ENCODE measurements around the gene PTTG2. TPM values are rescaled to one million over a fixed set of nuclear protein-coding genes. Genes with fewer than 3 reads are reported as not detected.

The PTTG2 gene
- total and polyA plus RNA-seq, 2 experiments from 2014 or later: 1.1 TPM; not detected in 1

DNA sequence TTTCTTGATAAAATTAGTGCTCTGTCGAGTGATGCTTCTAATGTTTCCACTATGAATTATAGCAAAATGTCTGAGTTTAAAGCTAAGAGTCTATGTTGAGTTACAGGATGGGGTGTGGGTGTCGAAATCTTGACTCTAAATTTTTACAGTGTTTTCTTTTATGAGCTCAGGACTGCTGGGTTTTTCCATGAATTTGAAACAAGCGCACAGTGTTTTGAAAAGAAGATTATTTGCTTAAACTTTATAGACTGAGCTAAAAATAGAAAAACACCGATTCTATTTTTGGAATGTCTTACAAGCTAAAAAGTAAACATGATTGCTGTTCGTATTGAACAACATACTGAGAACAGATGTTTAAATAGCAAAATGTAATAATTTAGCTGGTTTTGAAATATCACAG lies 7.5 kb downstream of the PTTG2 start:
- Histone ChIP-seq H3K79me2 (replicated peaks; ENCODE audit: insufficient read depth) (no peaks in the 10 kb centered on the region), H3K4me3 (no peak overlapping the region), H3K9me2 (ENCODE audit: insufficient read depth) (peaks cover 7% of the 10 kb centered on the region; the same call in 1 of the 2 replicates), H3K27me3 (ENCODE audit: insufficient read depth) (no peaks in the 10 kb centered on the region), H3K4me1 (ENCODE audit: insufficient read depth) (no peaks in the 10 kb centered on the region), H2AFZ (no peak overlapping the region), H4K20me1 (replicated peaks; ENCODE audit: insufficient read depth) (no peaks in the 10 kb centered on the region), H3K27ac (ENCODE audit: low read depth) (no peak overlapping the region), H3K36me3 (ENCODE audit: insufficient read depth) (no peaks in the 10 kb centered on the region), H3K4me2 (no peak overlapping the region), H3F3A (replicated peaks; ENCODE audit: low read depth) (no peaks in the 10 kb centered on the region)
- H3K27ac Mint-ChIP-seq: no peak overlapping the region
- H3K4me1 Mint-ChIP-seq: no peaks in the 10 kb centered on the region; the same call in 2 of the 3 replicates
- H3K36me3 Mint-ChIP-seq (ENCODE audit: low read depth): peaks cover 5% of the 10 kb centered on the region; the same call in 1 of the 3 replicates
- no peak for ATAC-seq
- H3K27me3 Mint-ChIP-seq (ENCODE audit: insufficient read depth, low read depth, poor library complexity): peaks cover 3% of the 10 kb centered on the region
- DNase-seq (ENCODE audit: low spot score): no peak
- peaks cover 14% of the 10 kb centered on the region for H3K9me3 Mint-ChIP-seq
- TF ChIP-seq EZH2 (IDR thresholded peaks at IDR 0.05; ENCODE audit: low read depth, unreplicated experiment): no peak
- no peak for TF ChIP-seq STAT1 (IDR thresholded peaks at IDR 0.05; ENCODE audit: unreplicated experiment)
- no peak for TF ChIP-seq CREB1 (CRISPR knock-in tag; IDR thresholded peaks at IDR 0.05; ENCODE audit: low read depth)
- TF ChIP-seq POLR2AphosphoS5 (IDR thresholded peaks at IDR 0.05; ENCODE audit: low read depth): no peak
- TF ChIP-seq ZNF331 (CRISPR knock-in tag; IDR thresholded peaks at IDR 0.05; ENCODE audit: low read depth): no peak
- no peak overlapping the region for H3K4me3 Mint-ChIP-seq

DNA sequence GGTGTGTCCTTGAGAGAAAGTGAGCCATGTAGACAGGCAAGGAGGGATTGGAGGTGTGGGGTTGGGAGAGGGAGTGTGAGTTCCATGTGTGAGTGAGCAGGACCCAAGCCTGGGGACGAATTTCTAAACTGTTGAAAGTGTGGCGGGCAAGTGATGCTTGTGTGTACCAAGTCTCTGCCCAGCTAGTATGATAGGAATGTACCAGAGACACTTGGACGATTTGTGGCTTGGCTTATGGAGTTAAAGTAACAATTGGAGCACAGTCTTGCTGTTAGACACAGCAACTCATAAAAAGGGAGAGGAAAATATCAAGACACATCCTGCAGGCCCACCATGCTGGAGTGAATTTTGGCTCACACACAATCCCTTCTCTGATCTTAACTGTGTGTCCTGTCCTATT lies 8.5 kb downstream of the PTTG2 start:
- Mint-ChIP-seq H3K36me3 (ENCODE audit: low read depth) (peaks cover 5% of the 10 kb centered on the region; the same call in 1 of the 3 replicates), H3K4me1 (no peaks in the 10 kb centered on the region; the same call in 2 of the 3 replicates), H3K4me3 (no peak overlapping the region), H3K9me3 (peaks cover 14% of the 10 kb centered on the region), H3K27me3 (ENCODE audit: insufficient read depth, low read depth, poor library complexity) (peaks cover 3% of the 10 kb centered on the region), H3K27ac (no peak overlapping the region)
- H2AFZ ChIP-seq: no peak overlapping the region
- peaks cover 7% of the 10 kb centered on the region; the same call in 1 of the 2 replicates for H3K9me2 ChIP-seq (ENCODE audit: insufficient read depth)
- no peak overlapping the region for H3K4me2 ChIP-seq
- H3K79me2 ChIP-seq (replicated peaks; ENCODE audit: insufficient read depth): no peaks in the 10 kb centered on the region
- H3K27ac ChIP-seq (ENCODE audit: low read depth): no peak overlapping the region
- no peaks in the 10 kb centered on the region for H3K4me1 ChIP-seq (ENCODE audit: insufficient read depth)
- H3K36me3 ChIP-seq (ENCODE audit: insufficient read depth): no peaks in the 10 kb centered on the region
- DNase-seq (ENCODE audit: low spot score) (no peak), ATAC-seq (no peak)
- TF ChIP-seq EZH2 (IDR thresholded peaks at IDR 0.05; ENCODE audit: low read depth, unreplicated experiment) (no peak), ZNF114 (CRISPR knock-in tag; IDR thresholded peaks at IDR 0.05) (no peak), ZNF331 (CRISPR knock-in tag; IDR thresholded peaks at IDR 0.05; ENCODE audit: low read depth) (no peak)
- no peaks in the 10 kb centered on the region for H4K20me1 ChIP-seq (replicated peaks; ENCODE audit: insufficient read depth)
- no peak overlapping the region for H3K4me3 ChIP-seq
- no peaks in the 10 kb centered on the region for H3F3A ChIP-seq (replicated peaks; ENCODE audit: low read depth)
- H3K27me3 ChIP-seq (ENCODE audit: insufficient read depth): no peaks in the 10 kb centered on the region

DNA sequence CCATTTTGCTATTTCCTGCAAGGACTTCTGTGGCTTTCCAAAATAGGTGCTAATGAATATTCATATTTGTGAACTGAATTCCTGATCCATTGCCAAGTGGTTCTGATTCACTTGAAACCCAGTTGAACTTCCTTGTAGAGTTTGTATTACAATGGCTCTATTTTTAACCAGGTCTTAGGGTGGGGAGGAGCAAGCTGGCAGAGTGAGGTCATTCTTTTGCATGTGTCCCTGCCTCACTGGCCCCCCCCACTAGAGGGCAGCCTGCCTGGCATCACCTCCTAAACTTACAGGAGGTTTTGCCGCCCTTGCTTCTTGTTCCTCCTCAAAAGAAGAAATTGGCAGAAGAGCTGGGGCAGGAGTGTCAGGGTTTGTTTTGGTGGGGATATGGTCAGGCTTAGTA lies 10.5 kb downstream of the PTTG2 start:
- TF ChIP-seq EZH2 (IDR thresholded peaks at IDR 0.05; ENCODE audit: low read depth, unreplicated experiment) (no peak), CREB1 (CRISPR knock-in tag; IDR thresholded peaks at IDR 0.05; ENCODE audit: low read depth) (0 out of 2 replicates have a peak, but pooled peaks have one; percentile 16)
- TF ChIP-seq, protein P1, sequence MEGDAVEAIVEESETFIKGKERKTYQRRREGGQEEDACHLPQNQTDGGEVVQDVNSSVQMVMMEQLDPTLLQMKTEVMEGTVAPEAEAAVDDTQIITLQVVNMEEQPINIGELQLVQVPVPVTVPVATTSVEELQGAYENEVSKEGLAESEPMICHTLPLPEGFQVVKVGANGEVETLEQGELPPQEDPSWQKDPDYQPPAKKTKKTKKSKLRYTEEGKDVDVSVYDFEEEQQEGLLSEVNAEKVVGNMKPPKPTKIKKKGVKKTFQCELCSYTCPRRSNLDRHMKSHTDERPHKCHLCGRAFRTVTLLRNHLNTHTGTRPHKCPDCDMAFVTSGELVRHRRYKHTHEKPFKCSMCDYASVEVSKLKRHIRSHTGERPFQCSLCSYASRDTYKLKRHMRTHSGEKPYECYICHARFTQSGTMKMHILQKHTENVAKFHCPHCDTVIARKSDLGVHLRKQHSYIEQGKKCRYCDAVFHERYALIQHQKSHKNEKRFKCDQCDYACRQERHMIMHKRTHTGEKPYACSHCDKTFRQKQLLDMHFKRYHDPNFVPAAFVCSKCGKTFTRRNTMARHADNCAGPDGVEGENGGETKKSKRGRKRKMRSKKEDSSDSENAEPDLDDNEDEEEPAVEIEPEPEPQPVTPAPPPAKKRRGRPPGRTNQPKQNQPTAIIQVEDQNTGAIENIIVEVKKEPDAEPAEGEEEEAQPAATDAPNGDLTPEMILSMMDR (conservative IDR thresholded peaks at IDR 0.05; ENCODE audit: low read depth in 2 of 2): peak; percentile 65 to 71
- peak; percentile 82 for DNase-seq (ENCODE audit: low spot score)

More for the DNA sequence above, 10.5 kb downstream of the PTTG2 start:
- no peak overlapping the region for H2AFZ ChIP-seq
- H4K20me1 ChIP-seq (replicated peaks; ENCODE audit: insufficient read depth): no peaks in the 10 kb centered on the region
- no peak overlapping the region for H3K27ac ChIP-seq (ENCODE audit: low read depth)
- peaks cover 7% of the 10 kb centered on the region; the same call in 1 of the 2 replicates for H3K9me2 ChIP-seq (ENCODE audit: insufficient read depth)
- no peaks in the 10 kb centered on the region for H3K79me2 ChIP-seq (replicated peaks; ENCODE audit: insufficient read depth)
- peaks cover 5% of the 10 kb centered on the region; the same call in 1 of the 3 replicates for H3K36me3 Mint-ChIP-seq (ENCODE audit: low read depth)
- peaks cover 3% of the 10 kb centered on the region for H3K27me3 Mint-ChIP-seq (ENCODE audit: insufficient read depth, low read depth, poor library complexity)
- no peaks in the 10 kb centered on the region; the same call in 2 of the 3 replicates for H3K4me1 Mint-ChIP-seq
- H3K27me3 ChIP-seq (ENCODE audit: insufficient read depth): no peaks in the 10 kb centered on the region
- no peaks in the 10 kb centered on the region for H3K4me1 ChIP-seq (ENCODE audit: insufficient read depth)
- H3K4me3 ChIP-seq: no peak overlapping the region
- no peaks in the 10 kb centered on the region for H3F3A ChIP-seq (replicated peaks; ENCODE audit: low read depth)
- peak; percentile 77 for ATAC-seq
- no peak overlapping the region for H3K4me3 Mint-ChIP-seq
- H3K4me2 ChIP-seq: no peak overlapping the region
- no peak overlapping the region for H3K27ac Mint-ChIP-seq
- peaks cover 20% of the 10 kb centered on the region for H3K9me3 Mint-ChIP-seq
- H3K36me3 ChIP-seq (ENCODE audit: insufficient read depth): no peaks in the 10 kb centered on the region
